Measurements from ENCODE around the gene EFEMP1. TPM values are rescaled to one million over a fixed set of nuclear protein-coding genes. Genes with fewer than 3 reads are reported as not detected.

Gene EFEMP1
- total RNA-seq, 1 donor, result 1,564 TPM

- peak overlapping the region; percentile 32 for H3K4me2 ChIP-seq (ENCODE audit: insufficient read depth, low read length)
- H3K27ac ChIP-seq (ENCODE audit: low read depth, low read length), result no peak overlapping the region
- no peak overlapping the region for H2AFZ ChIP-seq (ENCODE audit: low read length)
- H3K36me3 ChIP-seq (ENCODE audit: insufficient read depth, low read length), result peaks cover 91% of the 10 kb centered on the region
- H4K20me1 ChIP-seq (ENCODE audit: insufficient read depth, low read length), result peaks cover 32% of the 10 kb centered on the region
- H3K4me1 ChIP-seq (ENCODE audit: insufficient read depth, low read length), result peaks cover 64% of the 10 kb centered on the region
- H3K27me3 ChIP-seq (ENCODE audit: insufficient read depth, low read length), result no peaks in the 10 kb centered on the region
- no peaks in the 10 kb centered on the region for H3K9me3 ChIP-seq (ENCODE audit: low read depth, low read length)
- H3K79me2 ChIP-seq (ENCODE audit: insufficient read depth, low read length), result peaks cover 79% of the 10 kb centered on the region
- no peak for DNase-seq (ENCODE audit: insufficient read length, low spot score, missing footprints)
- peak overlapping the region; percentile 17 for H3K4me3 ChIP-seq (ENCODE audit: insufficient read depth, low read length)
- no peak for TF ChIP-seq CTCF (IDR thresholded peaks at IDR 0.05; ENCODE audit: extremely low read depth, low read depth, low read length)
Observed at GRCh38 chr2:55917117-55917516, 6.5 kb downstream of the EFEMP1 start.

GRCh38 chr2:55916473-55917049, 7.0 kb downstream of the EFEMP1 start:
- Histone ChIP-seq H3K27ac (ENCODE audit: low read depth, low read length) (peak overlapping the region; percentile 26), H3K27me3 (ENCODE audit: insufficient read depth, low read length) (no peaks in the 10 kb centered on the region), H4K20me1 (ENCODE audit: insufficient read depth, low read length) (peaks cover 28% of the 10 kb centered on the region), H3K4me3 (ENCODE audit: insufficient read depth, low read length) (peak overlapping the region; percentile 34), H2AFZ (ENCODE audit: low read length) (no peak overlapping the region), H3K4me2 (ENCODE audit: insufficient read depth, low read length) (peak overlapping the region; percentile 32), H3K9me3 (ENCODE audit: low read depth, low read length) (no peaks in the 10 kb centered on the region), H3K4me1 (ENCODE audit: insufficient read depth, low read length) (peaks cover 59% of the 10 kb centered on the region), H3K36me3 (ENCODE audit: insufficient read depth, low read length) (peaks cover 91% of the 10 kb centered on the region), H3K79me2 (ENCODE audit: insufficient read depth, low read length) (peaks cover 77% of the 10 kb centered on the region)
- no peak for TF ChIP-seq CTCF (IDR thresholded peaks at IDR 0.05; ENCODE audit: extremely low read depth, low read depth, low read length)
- DNase-seq (ENCODE audit: insufficient read length, low spot score, missing footprints), result peak; percentile 59

- Histone ChIP-seq H3K79me2 (ENCODE audit: insufficient read depth, low read length) (peaks cover 76% of the 10 kb centered on the region), H3K27ac (ENCODE audit: low read depth, low read length) (no peak overlapping the region), H3K9me3 (ENCODE audit: low read depth, low read length) (no peaks in the 10 kb centered on the region), H3K4me1 (ENCODE audit: insufficient read depth, low read length) (peaks cover 42% of the 10 kb centered on the region), H3K4me3 (ENCODE audit: insufficient read depth, low read length) (peak overlapping the region; percentile 13), H2AFZ (ENCODE audit: low read length) (no peak overlapping the region), H3K27me3 (ENCODE audit: insufficient read depth, low read length) (no peaks in the 10 kb centered on the region), H4K20me1 (ENCODE audit: insufficient read depth, low read length) (peaks cover 21% of the 10 kb centered on the region), H3K4me2 (ENCODE audit: insufficient read depth, low read length) (peak overlapping the region; percentile 32), H3K36me3 (ENCODE audit: insufficient read depth, low read length) (peaks cover 83% of the 10 kb centered on the region)
- TF ChIP-seq CTCF (IDR thresholded peaks at IDR 0.05; ENCODE audit: extremely low read depth, low read depth, low read length), result no peak
- no peak for DNase-seq (ENCODE audit: insufficient read length, low spot score, missing footprints)
Observed at GRCh38 chr2:55914786-55915185, 8.8 kb downstream of the EFEMP1 start.

- H3K9me3 ChIP-seq (ENCODE audit: low read depth, low read length), result no peaks in the 10 kb centered on the region
- H3K4me2 ChIP-seq (ENCODE audit: insufficient read depth, low read length), result peak overlapping the region; percentile 9
- peaks cover 16% of the 10 kb centered on the region for H4K20me1 ChIP-seq (ENCODE audit: insufficient read depth, low read length)
- H3K36me3 ChIP-seq (ENCODE audit: insufficient read depth, low read length), result peaks cover 81% of the 10 kb centered on the region
- H3K4me3 ChIP-seq (ENCODE audit: insufficient read depth, low read length), result no peak overlapping the region
- no peak for DNase-seq (ENCODE audit: insufficient read length, low spot score, missing footprints)
- H2AFZ ChIP-seq (ENCODE audit: low read length), result no peak overlapping the region
- H3K27ac ChIP-seq (ENCODE audit: low read depth, low read length), result no peak overlapping the region
- no peaks in the 10 kb centered on the region for H3K27me3 ChIP-seq (ENCODE audit: insufficient read depth, low read length)
- peaks cover 30% of the 10 kb centered on the region for H3K4me1 ChIP-seq (ENCODE audit: insufficient read depth, low read length)
- TF ChIP-seq CTCF (IDR thresholded peaks at IDR 0.05; ENCODE audit: extremely low read depth, low read depth, low read length), result no peak
- peaks cover 68% of the 10 kb centered on the region for H3K79me2 ChIP-seq (ENCODE audit: insufficient read depth, low read length)
Observed at GRCh38 chr2:55912926-55913325, 10.7 kb downstream of the EFEMP1 start.
